PFSK-1 (cell line): ENCODE results near the gene SLC6A8.

Experiments used
- FOXP2 ChIP-seq: optimal IDR thresholded peaks from 2 replicates; pipeline ENCODE3; 2011; ENCODE audit warnings: borderline replicate concordance, control low read depth, inconsistent platforms; ENCODE audit not compliant: insufficient read depth; ENCODE audit errors: extremely low read length, extremely low read depth
- POLR2AphosphoS5 ChIP-seq: IDR thresholded peaks from 2 replicates; pipeline ENCODE4 v1.6.1; 2012; ENCODE audit warnings: low read depth, mild to moderate bottlenecking, control low read depth, low read length, moderate library complexity
- REST ChIP-seq, 2 experiments: IDR thresholded peaks; 2 replicates each; pipeline versions ENCODE4 v1.6.1 to v1.8.0; 2011 to 2012; ENCODE audit warnings: low read depth in 2 of 2, low read length in 2 of 2, control low read depth in 1 of 2, inconsistent platforms in 1 of 2, mild to moderate bottlenecking in 1 of 2, moderate library complexity in 1 of 2; ENCODE audit not compliant: insufficient read depth in 1 of 2
- SIN3A ChIP-seq: IDR thresholded peaks from 2 replicates; pipeline ENCODE4 v1.6.1; 2012; ENCODE audit warnings: mild to moderate bottlenecking, low read length, moderate library complexity, borderline replicate concordance; ENCODE audit not compliant: insufficient read depth
- TAF1 ChIP-seq: IDR thresholded peaks from 2 replicates; pipeline ENCODE4 v1.6.1; 2012; ENCODE audit warnings: low read length, control low read depth, borderline replicate concordance; ENCODE audit not compliant: insufficient read depth

Gene SLC6A8

DNA sequence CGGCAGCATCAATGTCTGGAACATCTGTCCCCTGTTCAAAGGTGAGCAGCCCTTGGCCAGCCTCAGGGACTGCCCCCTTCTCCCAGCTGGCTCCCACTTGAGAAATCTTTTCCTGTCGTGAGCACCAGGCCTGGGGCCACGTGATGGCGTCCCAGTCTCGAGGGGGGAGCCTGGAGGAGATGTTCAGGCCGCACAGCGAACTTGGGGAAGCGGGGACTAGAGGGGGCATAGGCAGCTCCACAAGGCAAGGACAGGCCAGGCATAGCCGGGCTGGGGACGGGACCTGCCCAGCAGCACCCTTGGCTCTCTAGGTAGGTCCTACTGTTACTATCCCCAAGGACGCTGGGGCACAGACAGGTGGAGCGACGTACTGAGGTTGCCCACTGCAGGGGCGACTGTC lies 2.7 kb downstream of the SLC6A8 start:
- TF ChIP-seq REST (IDR thresholded peaks at IDR 0.05; ENCODE audit: insufficient read depth in 1 of 2, low read depth in 2 of 2, low read length in 2 of 2) (no peak), POLR2AphosphoS5 (no peak), TAF1 (no peak), SIN3A (no peak), FOXP2 (no peak)

DNA sequence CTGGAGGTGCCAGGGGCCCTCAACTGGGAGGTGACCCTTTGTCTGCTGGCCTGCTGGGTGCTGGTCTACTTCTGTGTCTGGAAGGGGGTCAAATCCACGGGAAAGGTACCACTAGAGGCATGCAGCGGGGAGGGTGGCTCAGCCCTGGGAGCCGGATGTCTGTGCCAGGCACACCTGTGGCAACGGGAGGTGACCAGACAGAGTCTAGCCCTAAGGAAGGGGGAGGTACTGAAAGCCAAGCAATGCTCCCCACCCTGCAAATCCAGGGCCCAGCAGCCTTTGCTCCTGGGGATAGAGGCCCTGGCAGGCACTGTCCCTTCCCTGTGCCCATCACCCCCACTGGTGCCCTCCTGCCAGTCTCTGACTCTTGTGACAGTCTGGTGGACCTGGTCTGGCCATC lies 4.3 kb downstream of the SLC6A8 start:
- TF ChIP-seq TAF1 (no peak), FOXP2 (no peak), SIN3A (no peak), REST (IDR thresholded peaks at IDR 0.05; ENCODE audit: insufficient read depth in 1 of 2, low read depth in 2 of 2, low read length in 2 of 2) (no peak), POLR2AphosphoS5 (no peak)

DNA sequence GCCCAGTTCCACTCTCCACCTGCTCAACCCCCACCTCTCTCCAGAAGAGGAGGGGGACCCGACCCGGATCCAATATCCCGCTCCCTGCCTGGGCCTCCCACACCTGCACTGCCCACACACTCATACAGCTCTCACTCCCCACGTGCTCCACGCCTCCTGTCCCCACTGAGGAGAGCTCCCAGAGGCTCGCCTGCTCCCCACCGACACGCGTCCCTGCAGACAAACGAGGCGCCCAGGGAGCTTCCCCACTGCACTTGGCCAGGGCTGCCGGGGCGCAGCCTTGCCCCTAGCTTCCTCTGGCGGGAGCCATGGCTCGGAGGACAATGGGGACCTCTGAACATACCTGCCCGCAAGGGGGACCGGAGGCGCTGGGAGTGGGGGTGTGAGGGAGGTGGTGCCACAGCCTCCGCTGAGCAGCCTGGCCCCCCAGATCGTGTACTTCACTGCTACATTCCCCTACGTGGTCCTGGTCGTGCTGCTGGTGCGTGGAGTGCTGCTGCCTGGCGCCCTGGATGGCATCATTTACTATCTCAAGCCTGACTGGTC lies 5.0 kb downstream of the SLC6A8 start:
- TF ChIP-seq REST (IDR thresholded peaks at IDR 0.05; ENCODE audit: insufficient read depth in 1 of 2, low read depth in 2 of 2, low read length in 2 of 2) (no peak), FOXP2 (no peak), SIN3A (no peak), POLR2AphosphoS5 (no peak; the same call in 1 of the 2 replicates), TAF1 (no peak)

- TF ChIP-seq REST (IDR thresholded peaks at IDR 0.05; ENCODE audit: insufficient read depth in 1 of 2, low read depth in 2 of 2, low read length in 2 of 2): no peak
- TF ChIP-seq TAF1: no peak
- TF ChIP-seq POLR2AphosphoS5: no peak
- TF ChIP-seq SIN3A: no peak
- TF ChIP-seq FOXP2: no peak
Measured at GRCh38 chrX:153693216-153694086, 5.7 kb downstream of the SLC6A8 start.

- no peak for TF ChIP-seq TAF1
- TF ChIP-seq REST (IDR thresholded peaks at IDR 0.05; ENCODE audit: insufficient read depth in 1 of 2, low read depth in 2 of 2, low read length in 2 of 2): no peak
- no peak for TF ChIP-seq SIN3A
- TF ChIP-seq FOXP2: no peak
- TF ChIP-seq POLR2AphosphoS5: no peak
Measured at GRCh38 chrX:153694687-153695270, 7.1 kb downstream of the SLC6A8 start.
